ENCODE measurements around the gene PIP5K1B. TPM values are rescaled to one million over a fixed set of nuclear protein-coding genes. Genes with fewer than 3 reads are reported as not detected.
"Not testable (repeated sequence)": the region's sequence is repeated elsewhere in the genome, so short reads cannot be mapped to it uniquely, and the experiment has no call there.

The PIP5K1B gene
- total RNA-seq, 4 donors from 2014 or later, result 1.2 to 2.6 (median 2.0) TPM

DNA sequence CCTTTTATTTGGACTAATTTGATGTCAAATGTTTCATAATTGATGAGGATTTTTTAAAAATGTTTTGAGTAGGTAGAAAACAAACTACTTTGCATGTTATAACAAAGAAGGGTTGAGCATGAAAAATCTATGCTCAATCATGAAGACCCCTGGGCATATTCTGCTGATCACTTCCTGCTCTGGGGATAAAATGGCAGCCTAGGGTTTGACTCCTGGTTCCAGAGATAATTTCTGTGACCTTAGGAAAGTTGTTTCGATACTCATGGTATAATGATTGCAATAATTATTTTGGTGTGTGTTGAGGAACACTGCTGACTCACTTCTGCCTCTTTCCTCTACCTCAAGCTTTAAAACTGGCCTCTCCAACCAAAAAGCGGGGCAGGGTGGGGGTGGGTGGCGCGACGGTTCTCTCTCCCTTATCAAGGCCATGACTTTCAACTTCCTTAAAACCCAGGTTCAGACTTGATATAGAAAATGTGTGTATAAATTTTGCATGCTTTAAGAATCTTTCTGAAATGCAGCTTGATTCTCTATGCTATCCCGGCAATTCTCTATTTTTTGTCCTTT is 6.0 kb upstream of the PIP5K1B start:
- Histone ChIP-seq H3K27me3 (peaks cover 0 to 4% (median 0%) of the 10 kb centered on the region in 3 donors), H3K27ac (no peak overlapping the region), H3K36me3 (no peaks in the 10 kb centered on the region), H3K4me3 (no peak overlapping the region), H3K9me3 (no peaks in the 10 kb centered on the region), H3K4me1 (no peaks in the 10 kb centered on the region)
- in situ Hi-C loops (cut with MboI; ENCODE audit: low sequenced_read_pairs in 4 of 4) (no loop called here), intact Hi-C loops (cut with DNase I; ENCODE audit: low total_unique reads) (no loop called here)
- TF ChIP-seq, protein P1, sequence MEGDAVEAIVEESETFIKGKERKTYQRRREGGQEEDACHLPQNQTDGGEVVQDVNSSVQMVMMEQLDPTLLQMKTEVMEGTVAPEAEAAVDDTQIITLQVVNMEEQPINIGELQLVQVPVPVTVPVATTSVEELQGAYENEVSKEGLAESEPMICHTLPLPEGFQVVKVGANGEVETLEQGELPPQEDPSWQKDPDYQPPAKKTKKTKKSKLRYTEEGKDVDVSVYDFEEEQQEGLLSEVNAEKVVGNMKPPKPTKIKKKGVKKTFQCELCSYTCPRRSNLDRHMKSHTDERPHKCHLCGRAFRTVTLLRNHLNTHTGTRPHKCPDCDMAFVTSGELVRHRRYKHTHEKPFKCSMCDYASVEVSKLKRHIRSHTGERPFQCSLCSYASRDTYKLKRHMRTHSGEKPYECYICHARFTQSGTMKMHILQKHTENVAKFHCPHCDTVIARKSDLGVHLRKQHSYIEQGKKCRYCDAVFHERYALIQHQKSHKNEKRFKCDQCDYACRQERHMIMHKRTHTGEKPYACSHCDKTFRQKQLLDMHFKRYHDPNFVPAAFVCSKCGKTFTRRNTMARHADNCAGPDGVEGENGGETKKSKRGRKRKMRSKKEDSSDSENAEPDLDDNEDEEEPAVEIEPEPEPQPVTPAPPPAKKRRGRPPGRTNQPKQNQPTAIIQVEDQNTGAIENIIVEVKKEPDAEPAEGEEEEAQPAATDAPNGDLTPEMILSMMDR (IDR thresholded peaks at IDR 0.05 in 4 of 5, conservative IDR thresholded peaks at IDR 0.05 in 1 of 5), result no peak
- no peak for TF ChIP-seq POLR2A (IDR thresholded peaks at IDR 0.05)
- no peak for ATAC-seq
- DNase-seq, result no peak

DNA sequence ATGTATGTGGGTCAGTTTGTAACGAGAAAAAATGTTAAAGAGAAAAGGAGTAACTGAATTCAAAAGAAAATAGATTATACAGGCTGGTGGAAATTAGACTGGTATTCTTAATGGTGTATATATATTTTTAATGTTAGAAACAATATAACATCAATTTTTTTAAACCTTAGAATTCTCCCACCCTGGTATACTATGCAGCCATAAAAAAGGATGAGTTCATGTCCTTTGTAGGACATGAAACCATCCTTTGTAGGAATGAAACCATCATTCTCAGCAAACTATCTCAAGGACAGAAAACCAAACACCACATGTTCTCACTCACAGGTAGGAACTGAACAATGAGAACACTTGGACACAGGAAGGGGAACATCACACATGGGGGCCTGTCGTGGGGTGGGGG is 5.4 kb upstream of the PIP5K1B start:
- H3K36me3 ChIP-seq; H3K27ac ChIP-seq; H3K9me3 ChIP-seq; in situ Hi-C loops (cut with MboI; ENCODE audit: low sequenced_read_pairs in 4 of 4); ATAC-seq; H3K4me3 ChIP-seq; DNase-seq; H3K4me1 ChIP-seq; H3K27me3 ChIP-seq: not testable (repeated sequence)
- intact Hi-C loops (cut with DNase I; ENCODE audit: low total_unique reads), result loop anchor here (10.0 kb wide), 1 partner anchor 145 kb away; no protein-coding TSS in a partner anchor

DNA sequence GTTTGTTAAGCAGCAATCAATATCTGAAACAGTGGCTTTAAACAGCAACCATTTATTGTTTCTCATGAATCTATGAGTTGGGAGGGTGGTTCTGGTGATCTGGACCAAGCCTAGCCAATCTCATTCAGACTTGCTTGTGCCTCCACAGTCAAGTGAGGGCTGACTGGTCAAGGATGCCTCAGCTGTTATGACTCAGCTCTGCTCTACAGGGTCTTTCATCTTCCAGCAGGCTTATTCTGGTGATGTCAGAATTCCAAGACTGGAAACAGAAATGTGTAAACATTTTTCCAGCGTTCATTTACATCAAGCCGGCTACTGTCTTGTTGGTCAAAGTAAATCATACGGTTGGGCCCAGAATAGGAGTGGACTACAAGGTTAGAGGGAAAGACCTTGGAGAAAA is 2.5 kb upstream of the PIP5K1B start:
- no peak for ATAC-seq
- Histone ChIP-seq H3K36me3 (no peaks in the 10 kb centered on the region), H3K27ac (no peak overlapping the region), H3K9me3 (no peaks in the 10 kb centered on the region), H3K4me1 (peaks cover 9 to 11% of the 10 kb centered on the region in 2 donors), H3K27me3 (peaks cover 0 to 4% (median 0%) of the 10 kb centered on the region in 3 donors), H3K4me3 (no peak overlapping the region)
- TF ChIP-seq POLR2A (IDR thresholded peaks at IDR 0.05), result no peak
- TF ChIP-seq, protein P1 (IDR thresholded peaks at IDR 0.05 in 4 of 5, conservative IDR thresholded peaks at IDR 0.05 in 1 of 5), result no peak
- intact Hi-C loops (cut with DNase I; ENCODE audit: low total_unique reads), result loop anchor here (10.0 kb wide), 1 partner anchor 142 kb away; no protein-coding TSS in a partner anchor
- no peak for DNase-seq
- in situ Hi-C loops (cut with MboI; ENCODE audit: low sequenced_read_pairs in 4 of 4), result no loop called here

DNA sequence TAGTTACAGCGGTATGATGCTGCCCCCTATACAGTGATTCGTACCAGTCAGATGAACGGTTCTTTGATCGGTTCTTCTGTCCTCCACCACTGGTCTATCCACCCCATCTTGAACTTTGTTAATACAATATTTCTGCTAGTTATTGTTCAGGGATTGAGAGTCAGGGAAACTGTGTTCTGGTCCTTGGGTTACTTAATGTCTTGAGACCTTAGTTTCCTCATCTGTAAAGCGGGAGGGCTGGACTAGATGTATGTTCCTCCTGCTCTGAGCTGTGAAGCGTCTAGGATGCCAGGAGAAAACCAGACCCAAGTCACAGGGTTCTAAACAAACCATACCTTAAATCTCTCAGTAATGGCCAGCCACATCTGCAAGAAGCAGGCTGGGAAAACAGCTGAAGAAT is 1.4 kb upstream of the PIP5K1B start:
- no peaks in the 10 kb centered on the region for H3K9me3 ChIP-seq
- TF ChIP-seq, protein P1 (IDR thresholded peaks at IDR 0.05 in 4 of 5, conservative IDR thresholded peaks at IDR 0.05 in 1 of 5), result no peak
- TF ChIP-seq POLR2A (IDR thresholded peaks at IDR 0.05), result no peak
- H3K27me3 ChIP-seq, result no peaks in the 10 kb centered on the region
- no peak overlapping the region for H3K4me3 ChIP-seq
- intact Hi-C loops (cut with DNase I; ENCODE audit: low total_unique reads), result loop anchor here (10.0 kb wide), 1 partner anchor 141 kb away; no protein-coding TSS in a partner anchor
- H3K4me1 ChIP-seq, result peaks cover 9 to 11% of the 10 kb centered on the region in 2 donors
- in situ Hi-C loops (cut with MboI; ENCODE audit: low sequenced_read_pairs in 4 of 4), result no loop called here
- ATAC-seq (no peak), DNase-seq (no peak)
- no peak overlapping the region for H3K27ac ChIP-seq
- no peaks in the 10 kb centered on the region for H3K36me3 ChIP-seq

DNA sequence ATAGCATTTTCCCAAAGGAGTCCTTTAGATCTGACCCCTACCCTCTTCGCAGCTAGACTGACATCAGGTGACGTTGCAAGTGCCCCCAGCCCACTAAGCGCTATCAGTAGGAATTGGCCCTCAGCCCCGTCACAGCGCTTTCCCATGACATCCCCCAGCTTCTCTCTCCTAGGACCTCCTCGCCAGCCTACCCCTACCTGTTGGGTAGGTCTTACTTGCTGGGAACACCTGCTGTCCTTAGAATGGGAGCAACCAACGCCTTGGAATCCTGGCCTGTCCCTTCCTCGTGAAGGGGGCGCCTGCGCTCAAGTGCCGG is 584 bp upstream of the PIP5K1B start:
- TF ChIP-seq, protein P1 (IDR thresholded peaks at IDR 0.05 in 4 of 5, conservative IDR thresholded peaks at IDR 0.05 in 1 of 5), result no peak
- no peak for TF ChIP-seq POLR2A (IDR thresholded peaks at IDR 0.05)
- Histone ChIP-seq H3K36me3 (no peaks in the 10 kb centered on the region), H3K4me1 (peaks cover 9 to 11% of the 10 kb centered on the region in 2 donors), H3K9me3 (no peaks in the 10 kb centered on the region), H3K27ac (peak overlapping the region; percentile 67 to 79 (median 76)), H3K4me3 (peak overlapping the region; percentile 67 to 79 (median 76)), H3K27me3 (no peaks in the 10 kb centered on the region)
- intact Hi-C loops (cut with DNase I; ENCODE audit: low total_unique reads) (loop anchor here (10.0 kb wide), 1 partner anchor 140 kb away; no protein-coding TSS in a partner anchor), in situ Hi-C loops (cut with MboI; ENCODE audit: low sequenced_read_pairs in 4 of 4) (no loop called here)
- DNase-seq, result peak in 1 of 2 donors; percentile 14
- ATAC-seq, result peak in 1 of 2 donors; percentile 57
